PC-3 (cell line): ENCODE data around the gene CMKLR1.

ENCODE experiments used
- CTCF ChIP-seq: fragments of 300-600 bp; sonication (generic); conservative IDR thresholded peaks from 2 replicates; pipeline ENCODE4 v1.5.1; 2017; ENCODE audit warnings: antibody characterized with exemption, low read depth, mild to moderate bottlenecking, low read length
- EZH2phosphoT487 ChIP-seq: fragments of 300-600 bp; sonication (generic); IDR thresholded peaks from 2 replicates; pipeline ENCODE4 v1.6.1; 2018; ENCODE audit warnings: mild to moderate bottlenecking, antibody characterized with exemption, low read length, borderline replicate concordance

GRCh38 chr12:108313241-108313605 is 25.9 kb downstream of the CMKLR1 start:
- no peak for TF ChIP-seq CTCF
- TF ChIP-seq EZH2phosphoT487 = no peak
